ENCODE data around the gene KLK1.
"Not testable (repeated sequence)": the region's sequence is repeated elsewhere in the genome, so short reads cannot be mapped to it uniquely, and the experiment has no call there.

The KLK1 gene

DNA sequence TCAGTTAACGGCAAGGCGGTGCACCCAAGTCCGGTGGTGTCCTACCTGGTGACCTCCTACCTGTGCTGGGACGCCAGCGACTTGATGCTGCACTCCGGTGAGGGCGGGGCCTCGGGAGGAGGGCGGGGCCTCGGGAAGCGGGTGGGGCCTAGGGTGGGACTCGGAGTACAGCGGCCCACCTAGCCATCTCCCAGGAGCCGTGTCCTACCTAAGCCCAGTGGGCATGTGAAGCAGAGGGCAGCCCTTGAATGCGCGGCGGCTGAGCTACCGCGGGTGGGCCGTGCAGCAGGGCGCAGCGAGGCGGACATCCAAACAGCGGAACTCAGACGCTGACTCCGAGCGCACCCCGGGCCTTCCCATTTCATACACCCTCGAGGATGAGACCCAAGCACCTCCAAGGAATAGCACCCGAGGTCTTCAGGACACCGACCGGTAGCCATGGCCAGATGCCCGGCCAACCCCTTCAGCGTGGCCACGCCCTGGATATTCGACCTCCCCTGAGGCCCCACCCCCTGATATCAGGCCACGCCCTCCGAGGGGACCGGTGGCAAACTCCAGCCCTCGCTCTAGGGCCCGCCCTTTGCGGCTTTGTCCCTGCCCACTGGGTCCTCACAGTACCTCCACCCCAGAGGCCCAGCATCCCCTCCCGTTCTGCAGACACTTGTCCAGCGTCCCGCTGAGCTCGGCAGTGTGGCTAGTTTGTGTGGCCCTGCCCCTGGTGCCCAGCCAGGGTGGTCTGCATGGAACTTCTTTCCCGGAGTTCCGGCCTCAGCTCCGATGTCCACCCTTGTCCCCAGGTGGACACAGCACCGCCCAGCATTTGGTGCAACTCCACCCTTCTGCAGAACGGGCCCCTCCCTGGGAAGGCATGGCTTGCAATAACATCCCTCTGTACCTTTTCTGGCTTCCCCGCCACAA, 5.4 kb downstream of the KLK1 start:
- DNase-seq (ENCODE audit: low read depth in 2 of 2) = peak in 1 of 2 experiments; percentile 67

DNA sequence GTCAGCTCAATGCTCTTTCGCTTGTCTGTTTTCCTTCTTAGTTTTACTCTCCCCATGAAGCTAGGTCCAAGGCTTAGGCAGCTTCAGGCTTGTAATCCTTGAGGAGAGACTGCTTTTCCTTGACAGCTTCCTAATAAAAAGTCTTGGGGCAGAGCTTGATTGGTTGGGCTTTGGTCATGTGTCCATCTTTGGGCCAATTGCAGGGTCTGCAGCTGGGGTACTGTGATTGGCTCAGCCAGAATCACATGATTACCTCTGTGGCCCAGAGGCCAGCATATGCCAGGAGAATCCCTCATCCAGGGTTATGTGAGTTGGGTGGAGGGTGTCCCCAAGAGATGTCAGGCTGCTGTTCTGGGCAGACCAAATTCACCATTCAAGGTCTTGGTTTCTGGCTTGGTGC, 8.1 kb downstream of the KLK1 start:
- DNase-seq (ENCODE audit: low read depth in 2 of 2) = no peak

DNA sequence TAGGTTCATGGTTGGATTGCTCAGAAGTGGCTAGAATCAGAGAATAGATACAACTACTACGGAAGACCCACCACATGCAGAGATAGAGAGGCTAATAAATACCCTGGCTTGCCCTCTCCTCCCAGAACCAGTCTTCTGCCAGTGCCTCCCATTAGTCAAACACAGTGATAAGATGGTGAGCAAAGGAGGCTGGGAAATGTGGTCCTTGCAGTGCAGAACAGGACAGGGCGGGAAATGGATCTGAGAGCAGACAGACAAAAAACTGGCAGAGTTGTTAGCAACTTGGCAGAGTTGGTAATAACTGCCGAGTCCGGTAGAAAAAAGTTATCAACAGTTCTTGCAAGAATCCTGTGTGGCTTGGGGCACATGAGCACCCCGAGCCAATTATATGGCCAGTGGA, 8.7 kb downstream of the KLK1 start:
- no peak for DNase-seq (ENCODE audit: low read depth in 2 of 2)

DNA sequence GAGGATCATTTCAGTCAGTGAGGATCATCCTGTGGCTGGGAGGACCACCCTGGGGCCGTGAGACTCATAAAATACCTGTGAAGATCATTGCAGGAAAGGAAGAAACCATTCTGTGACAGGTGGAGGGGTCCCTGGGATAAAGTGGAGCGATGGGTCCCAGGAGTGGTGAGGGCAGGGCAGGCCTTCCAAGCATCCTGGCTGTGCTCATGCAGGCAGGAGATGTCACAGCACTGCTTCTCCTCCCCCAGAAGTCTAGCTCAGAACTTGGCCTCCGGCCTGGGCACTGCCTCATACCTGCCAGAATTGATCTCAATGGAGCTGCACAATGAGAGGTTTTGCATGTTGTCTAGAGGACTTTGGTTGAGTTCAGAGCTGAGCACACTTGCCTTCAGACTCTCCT, 11.1 kb downstream of the KLK1 start:
- no peak for DNase-seq (ENCODE audit: low read depth in 2 of 2)

DNA sequence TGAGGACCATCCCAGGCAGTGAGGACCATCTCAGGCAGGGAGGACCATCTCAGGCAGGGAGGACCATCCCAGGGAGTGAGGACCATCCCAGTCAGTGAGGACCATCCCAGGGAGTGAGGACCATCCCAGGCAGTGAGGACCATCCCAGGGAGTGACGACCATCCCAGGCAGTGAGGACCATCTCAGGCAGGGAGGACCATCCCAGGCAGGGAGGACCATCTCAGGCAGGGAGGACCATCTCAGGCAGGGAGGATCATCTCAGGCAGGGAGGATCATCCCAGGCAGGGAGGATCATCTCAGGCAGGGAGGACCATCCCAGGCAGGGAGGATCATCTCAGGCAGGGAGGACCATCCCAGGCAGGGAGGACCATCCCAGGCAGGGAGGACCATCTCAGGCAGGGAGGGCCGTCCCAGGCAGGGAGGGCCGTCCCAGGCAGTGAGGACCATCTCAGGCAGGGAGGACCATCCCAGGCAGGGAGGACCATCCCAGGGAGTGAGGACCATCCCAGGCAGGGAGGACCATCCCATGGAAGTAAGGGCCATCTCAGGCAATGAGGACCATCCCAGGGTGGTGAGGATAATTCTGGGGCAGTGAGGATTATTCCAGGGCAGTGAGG, 11.9 kb downstream of the KLK1 start:
- not testable (repeated sequence) for DNase-seq (ENCODE audit: low read depth in 2 of 2)

DNA sequence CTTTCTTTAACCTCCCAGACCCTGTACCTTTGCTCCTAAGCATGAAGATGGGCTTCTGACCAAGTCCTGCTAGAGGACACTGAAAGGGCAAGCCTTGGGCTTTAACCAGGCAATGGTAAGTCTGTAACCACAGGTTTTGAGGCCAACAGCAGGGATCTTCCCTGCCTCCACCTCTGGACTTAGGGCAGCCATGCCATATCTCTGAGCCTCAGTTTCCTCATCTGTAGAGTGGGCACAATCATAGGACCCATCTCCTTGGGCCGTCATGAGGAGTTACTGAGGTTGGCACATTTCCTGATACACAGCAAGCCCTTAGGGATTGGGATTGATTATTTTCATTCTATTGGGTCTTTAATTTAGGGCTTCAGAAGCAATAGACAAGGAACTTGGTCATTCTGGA, 14.7 kb downstream of the KLK1 start:
- DNase-seq (ENCODE audit: low read depth in 2 of 2) = no peak

DNA sequence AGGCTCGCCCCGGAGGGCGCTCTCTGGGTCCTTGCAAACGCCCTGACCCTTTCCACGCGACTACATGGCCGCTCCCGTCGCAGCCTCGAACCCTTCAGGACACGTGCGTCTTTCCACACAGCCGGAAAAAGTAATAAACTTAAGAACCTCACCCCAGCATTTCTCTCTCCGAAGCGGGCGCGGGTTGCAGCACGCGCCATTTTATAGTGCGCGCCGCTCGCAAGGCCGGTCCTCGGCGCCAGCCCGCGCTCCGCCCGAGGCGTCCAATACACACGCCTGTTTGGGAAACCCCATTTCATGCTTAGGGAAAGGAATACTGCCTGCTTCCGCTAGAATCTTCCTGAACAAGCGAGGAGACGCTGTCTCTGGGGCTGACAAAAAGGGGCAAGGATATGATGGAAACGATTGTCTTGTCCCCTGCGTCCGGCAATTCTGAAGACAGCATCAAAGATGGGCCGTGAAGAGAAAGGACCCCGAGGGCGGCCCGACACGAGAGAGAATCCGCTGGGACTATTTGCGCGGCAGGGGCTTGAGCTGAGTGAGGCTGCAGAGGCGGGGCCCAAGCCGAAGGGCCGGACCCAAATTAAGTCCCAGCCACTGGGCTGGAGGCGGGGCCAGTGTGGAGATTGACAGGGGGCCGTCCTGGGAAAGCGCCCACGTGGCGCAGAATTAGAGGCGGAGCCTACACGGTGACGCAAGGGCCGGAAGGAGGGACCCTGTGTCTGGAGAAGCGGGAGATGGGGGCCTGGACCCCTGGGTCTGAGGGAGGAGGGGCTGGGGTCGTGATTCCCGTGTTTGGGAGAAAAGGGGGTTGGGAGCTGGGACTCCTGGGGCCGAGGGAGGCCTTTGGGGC, 18.9 kb downstream of the KLK1 start:
- DNase-seq (ENCODE audit: low read depth in 2 of 2) = peak; percentile 97 to 98

DNA sequence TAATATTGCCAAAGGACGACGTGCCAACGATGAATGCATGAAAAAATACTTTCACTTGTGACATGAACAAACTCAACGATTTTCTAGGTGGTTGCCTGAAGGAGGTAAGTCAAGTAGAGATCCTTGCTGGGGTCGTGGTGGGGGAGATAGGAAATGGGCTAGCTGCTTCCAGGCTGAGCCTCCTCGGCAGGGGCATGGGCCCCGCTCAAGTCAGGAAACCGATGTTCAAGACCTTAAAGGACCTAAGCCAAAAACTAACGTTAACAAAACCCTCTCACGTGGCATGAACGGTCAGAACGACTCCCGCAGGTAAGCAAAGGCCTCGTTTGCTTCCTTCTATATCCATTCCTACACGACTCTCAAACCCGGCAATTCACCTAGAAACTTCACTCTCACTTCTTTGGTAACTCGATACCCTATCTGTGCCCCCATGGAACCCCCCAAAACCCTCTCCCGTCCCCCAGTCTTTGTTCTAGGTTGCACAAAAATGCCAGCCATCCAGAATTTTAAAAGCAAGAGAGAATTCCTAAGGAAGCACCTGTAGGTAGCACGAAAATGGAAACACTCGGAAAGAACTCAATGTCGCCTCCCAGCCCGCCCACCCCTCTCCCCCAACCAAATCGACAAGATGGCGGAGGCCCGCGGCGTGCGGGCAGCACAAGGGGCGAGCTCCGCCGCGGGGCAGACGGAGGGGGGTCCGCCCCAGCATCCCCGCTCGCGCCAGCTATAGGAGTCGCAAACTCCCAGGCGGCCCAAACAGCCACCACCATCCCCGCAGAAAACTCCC, 19.8 kb downstream of the KLK1 start:
- peak in 1 of 2 experiments; percentile 35 for DNase-seq (ENCODE audit: low read depth in 2 of 2)

DNA sequence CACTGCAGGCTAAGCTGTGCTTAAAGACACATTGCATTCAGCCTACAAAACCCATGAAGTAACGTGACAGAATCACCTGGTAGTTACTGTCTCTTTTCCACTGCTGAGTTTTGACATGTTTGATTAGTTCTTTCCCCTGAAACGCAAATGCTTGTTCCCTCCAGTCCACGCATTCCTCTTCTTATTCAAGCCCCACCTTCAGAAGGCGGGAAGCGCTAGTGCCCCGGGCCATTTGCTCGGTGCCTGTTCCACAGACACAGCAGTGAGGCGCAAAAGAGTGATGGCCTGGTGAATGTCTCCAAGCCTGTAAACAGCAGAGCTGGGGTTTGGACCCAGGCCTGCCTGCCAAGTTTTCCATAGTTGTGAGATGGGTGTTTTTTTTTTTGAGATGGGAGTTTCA, 22.5 kb downstream of the KLK1 start:
- DNase-seq (ENCODE audit: low read depth in 2 of 2) = no peak

DNA sequence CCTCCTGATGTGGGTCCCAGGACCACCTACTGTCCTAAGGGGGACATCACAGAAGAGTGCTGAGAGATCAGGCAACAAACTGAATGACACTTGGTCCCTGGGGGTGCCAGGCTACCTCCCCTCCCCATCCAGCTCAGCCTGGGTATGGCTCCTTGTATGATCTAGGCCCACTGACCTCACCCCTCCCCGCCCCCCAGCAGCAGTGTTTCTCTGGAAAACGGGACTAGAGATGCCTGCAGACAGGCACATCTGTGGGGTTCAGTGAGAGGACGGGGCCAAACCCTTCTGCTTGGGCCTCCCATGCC, 24.1 kb downstream of the KLK1 start:
- DNase-seq (ENCODE audit: low read depth in 2 of 2) = no peak

DNA sequence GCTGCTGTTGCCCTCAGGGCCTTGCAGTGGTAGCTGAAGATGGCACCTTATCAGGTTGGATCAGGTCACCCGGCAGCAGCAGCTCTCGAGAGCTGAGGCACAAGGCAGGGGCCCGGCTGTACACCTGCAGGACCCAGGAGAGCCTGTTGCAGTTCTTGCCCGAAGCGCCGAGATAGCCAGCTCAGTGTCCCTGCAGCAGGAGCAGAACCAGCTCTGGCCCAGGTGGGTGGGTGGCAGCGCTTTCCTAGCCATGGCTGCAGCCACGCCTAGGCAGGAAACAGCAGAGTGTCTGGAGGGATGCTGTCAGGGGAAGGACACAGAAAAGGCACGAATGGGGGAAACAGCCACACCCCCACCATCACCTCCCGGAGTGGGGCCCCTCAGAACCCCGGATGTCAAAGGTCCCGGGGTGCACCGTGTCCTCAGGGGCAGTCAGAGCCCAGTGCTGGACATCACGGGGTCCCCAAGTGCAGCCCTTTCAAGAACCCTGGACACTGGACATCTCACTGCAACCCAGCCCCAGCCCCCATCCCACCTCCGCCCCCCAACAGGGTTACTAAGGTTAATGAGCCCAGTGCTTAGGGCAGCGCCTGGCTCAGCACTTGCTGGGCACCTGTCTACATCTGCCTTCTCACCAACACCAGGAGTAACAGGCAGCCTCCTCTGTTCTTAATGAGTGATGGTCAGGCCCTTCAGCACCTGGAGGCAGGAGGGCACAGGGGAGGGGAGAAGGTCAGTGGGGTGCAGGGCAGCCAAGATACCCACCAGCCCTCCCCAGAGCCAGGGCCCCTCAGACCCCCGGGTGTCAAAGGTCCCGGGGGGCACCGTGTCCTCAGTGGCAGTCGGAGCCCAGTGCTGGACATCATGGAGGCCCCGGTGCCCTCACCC, 24.7 kb downstream of the KLK1 start:
- DNase-seq (ENCODE audit: low read depth in 2 of 2) = no peak

DNA sequence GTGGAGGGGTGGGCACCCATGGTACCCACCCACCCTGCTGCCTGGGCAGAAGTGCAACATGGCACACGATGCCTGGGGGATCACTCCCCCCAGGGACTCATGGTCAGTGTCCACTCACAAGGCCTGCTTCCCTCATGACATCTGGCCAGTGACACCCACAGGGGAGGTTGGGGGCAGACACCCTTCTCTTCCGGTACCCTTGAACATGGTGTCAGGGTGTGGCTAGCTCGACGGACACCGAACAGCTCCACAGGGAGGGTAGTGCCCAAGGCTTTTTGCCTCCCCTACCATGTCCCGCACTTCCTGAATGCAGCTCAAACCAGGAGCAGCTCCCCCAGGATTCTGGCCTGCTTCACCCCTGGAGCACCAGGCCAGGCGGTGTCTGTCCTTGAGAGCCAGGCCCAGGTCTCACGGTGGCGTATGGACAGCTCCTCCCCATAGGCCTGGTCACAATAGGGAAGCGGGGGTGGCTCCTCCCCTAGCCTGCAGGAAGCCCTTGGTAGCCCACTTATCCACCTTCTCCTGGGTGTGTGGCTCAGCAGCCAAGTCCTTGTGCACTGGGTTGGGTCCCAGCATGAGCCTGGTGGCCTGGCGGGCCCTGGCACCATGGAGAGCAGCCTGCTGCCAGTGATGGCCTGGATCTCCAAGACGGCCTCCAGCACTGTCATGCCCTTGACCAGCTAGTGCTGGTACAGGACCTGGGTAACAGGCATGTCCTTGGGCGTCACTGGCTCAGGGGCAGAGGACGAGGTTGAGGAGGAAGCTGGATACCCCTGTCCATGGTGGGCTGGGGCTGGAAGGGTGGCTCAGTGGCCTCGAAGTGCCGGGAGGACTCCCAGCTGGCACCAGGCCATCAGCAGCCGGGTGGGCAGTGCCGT, 25.6 kb downstream of the KLK1 start:
- DNase-seq (ENCODE audit: low read depth in 2 of 2) = no peak

DNA sequence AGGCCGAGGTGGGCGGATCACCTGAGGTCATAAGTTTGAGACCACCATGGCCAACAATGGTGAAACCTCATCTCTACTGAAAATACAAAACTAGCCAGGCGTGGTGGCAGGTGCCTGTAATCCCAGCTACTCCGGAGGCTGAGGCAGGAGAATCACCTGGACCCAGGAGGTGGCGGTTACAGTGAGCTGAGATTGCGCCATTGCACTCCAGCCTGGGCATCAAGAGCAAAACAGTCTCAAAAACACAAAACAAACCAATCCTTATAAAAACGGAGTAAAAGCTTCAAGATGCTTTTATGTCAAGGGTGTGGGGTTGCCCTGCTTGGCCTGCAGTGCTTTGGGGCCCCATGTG, 26.2 kb downstream of the KLK1 start:
- no peak for DNase-seq (ENCODE audit: low read depth in 2 of 2)

DNA sequence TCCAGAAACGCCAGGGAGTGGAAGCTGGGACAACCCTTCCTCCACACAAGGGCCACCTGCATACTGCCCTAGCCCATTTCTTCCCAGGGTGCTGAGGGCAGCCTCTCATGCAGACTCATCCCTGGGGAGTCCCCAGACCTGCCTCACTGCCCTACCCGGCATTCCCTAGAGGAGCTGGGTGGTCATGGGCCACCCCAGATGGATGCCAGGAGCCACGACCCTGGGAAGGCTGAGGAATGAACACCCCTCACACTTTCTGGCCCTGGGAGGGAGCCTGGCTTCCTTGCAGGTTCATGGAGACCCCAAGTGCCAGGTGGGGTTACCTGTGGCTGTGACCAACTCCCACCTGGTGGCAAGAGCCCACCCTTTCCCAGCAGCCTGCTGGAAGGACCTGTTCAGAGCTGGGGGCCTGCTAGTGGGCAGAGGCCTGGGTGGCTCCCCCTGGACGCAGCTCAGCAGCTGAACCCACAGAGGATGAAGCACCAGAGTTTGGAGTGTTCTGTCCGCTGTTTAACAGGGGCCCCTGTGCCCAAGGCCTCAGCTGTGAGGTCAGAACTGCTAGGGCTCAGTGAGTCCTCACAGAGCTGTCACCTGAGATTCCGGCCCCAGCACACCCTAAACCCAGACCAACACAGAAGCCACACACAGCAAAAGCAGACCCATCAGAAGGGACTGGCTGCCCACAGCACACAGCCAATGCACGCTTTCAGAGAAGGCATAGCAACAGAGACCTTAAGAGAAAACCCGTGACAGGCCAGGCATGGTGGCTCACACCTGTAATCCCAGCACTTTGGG, 26.8 kb downstream of the KLK1 start:
- DNase-seq (ENCODE audit: low read depth in 2 of 2) = no peak

DNA sequence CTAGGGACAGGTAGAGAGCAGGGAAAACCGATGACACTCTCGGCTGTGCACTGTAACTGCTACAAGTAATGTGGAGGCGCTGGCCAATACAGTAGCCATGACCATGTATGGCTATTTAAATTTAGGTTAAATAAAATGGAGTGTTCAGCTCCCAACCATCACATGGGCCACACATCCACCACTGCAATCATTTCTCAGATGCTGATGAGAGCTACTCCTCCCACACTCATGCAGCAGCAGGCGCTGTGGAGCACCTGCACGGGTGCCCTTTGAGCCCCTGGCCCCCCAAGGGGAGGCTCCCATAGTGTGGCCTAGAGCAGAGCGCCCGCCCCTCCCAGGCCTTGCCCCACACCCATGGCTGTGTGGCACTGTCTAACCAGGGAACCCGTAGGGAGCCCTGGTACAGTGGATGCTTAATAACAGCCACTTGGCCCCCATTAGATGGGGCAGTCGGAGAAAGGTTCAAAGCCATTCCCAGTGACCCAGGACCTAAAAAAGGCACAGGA, 27.4 kb downstream of the KLK1 start:
- DNase-seq (ENCODE audit: low read depth in 2 of 2) = no peak

DNA sequence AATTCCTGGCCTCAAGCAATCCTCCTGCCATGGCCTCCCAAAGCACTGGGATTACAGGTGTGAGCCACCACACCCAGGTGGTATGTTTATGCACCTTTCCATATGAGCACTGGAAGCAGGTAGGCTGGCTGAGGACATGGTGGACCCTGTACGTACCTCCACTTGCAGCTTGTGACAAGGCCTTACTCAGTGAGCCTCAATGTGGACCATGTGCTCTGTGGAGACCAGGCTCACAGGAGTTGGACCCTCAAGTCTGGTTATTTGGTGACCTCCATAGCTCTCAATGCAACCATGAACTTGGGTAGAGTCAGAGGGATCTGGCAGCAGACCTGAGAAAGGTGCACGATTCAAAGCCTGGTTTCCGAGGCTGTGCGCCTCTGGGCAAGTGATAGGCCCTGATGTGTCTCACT, 27.9 kb downstream of the KLK1 start:
- no peak for DNase-seq (ENCODE audit: low read depth in 2 of 2)

DNA sequence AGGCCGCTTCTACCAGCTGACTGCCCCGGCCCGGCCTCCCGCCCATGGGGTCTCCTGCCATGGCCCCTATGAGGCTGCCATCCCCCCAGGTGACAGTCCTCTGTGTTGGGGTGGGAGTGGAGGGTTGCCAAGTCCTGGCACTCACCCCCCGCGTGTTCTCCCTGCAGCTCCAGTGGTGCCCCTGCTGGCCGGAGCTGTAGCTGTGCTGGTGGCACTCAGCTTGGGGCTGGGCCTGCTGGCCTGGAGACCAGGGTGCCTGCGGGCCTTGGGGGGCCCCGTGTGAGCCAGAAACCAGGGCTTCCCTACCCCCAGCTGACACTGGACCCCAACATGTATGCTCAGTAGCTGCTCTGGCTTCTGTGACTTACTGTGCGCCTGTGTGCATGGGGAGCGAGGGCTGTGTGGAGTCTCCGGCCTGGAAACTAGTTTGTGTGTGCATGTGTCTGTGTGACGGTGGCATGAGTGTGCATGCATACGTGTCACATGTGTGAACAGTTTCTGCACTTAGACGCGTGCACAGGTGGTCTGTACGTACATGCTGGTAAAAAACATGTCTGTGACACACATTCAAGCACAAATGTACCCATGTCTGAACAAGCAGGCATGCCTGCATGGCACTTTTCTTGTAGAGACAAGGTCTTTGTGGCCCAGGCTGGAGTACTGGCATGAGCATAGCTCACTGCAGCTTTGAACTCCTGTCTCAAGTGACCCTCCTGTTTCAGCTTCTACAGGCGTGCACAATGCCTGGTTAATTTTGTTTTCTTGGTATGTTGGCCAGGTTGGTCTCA, 28.5 kb downstream of the KLK1 start:
- peak in 1 of 2 experiments; percentile 58 for DNase-seq (ENCODE audit: low read depth in 2 of 2)
